Peyer's patch (tissue), 4 donors: ENCODE data around the gene GMFB.

Source experiments
- CTCF ChIP-seq, 6 experiments: fragments of 450-650 bp in 4 of 6; fragments of 200-600 bp in 2 of 6; sonication (generic) in 1 of 6; IDR thresholded peaks; one replicate each; pipeline ENCODE4 v1.5.1; 2017 to 2019; ENCODE audit warnings: antibody characterized with exemption in 6 of 6, mild to moderate bottlenecking in 3 of 6, moderate library complexity in 1 of 6
- POLR2A ChIP-seq, 2 donors: fragments of 450-650 bp; IDR thresholded peaks; one replicate each; pipeline ENCODE4 v1.5.1; 2017; ENCODE audit warnings: antibody characterized with exemption in 2 of 2, mild to moderate bottlenecking in 2 of 2, moderate library complexity in 2 of 2

GRCh38 chr14:54502602-54503001, 13.8 kb upstream of the GMFB start:
- TF ChIP-seq CTCF (IDR thresholded peaks at IDR 0.05) = no peak
- no peak for TF ChIP-seq POLR2A (IDR thresholded peaks at IDR 0.05)
